Uterus (tissue), 2 donors: ENCODE measurements around the gene NAA38.

Source experiments
- CTCF ChIP-seq, 4 experiments: fragments of 200-600 bp in 2 of 4; fragments of 450-650 bp in 2 of 4; sonication (generic) in 2 of 4; IDR thresholded peaks; one replicate each; pipeline ENCODE4 v1.5.1; 2016 to 2019; ENCODE audit warnings: antibody characterized with exemption in 4 of 4, mild to moderate bottlenecking in 2 of 4, moderate library complexity in 1 of 4
- POLR2A ChIP-seq, 2 donors: fragments of 450-650 bp; IDR thresholded peaks; one replicate each; pipeline ENCODE4 v1.6.1; 2016; ENCODE audit warnings: antibody characterized with exemption in 2 of 2, mild to moderate bottlenecking in 1 of 2, moderate library complexity in 1 of 2

- TF ChIP-seq POLR2A (IDR thresholded peaks at IDR 0.05) (no peak), CTCF (IDR thresholded peaks at IDR 0.05) (no peak)
Observed at GRCh38 chr17:7853691-7854038, 3.7 kb downstream of the NAA38 start.
